GM18499 (cell line): ENCODE data around the gene TTC9C.
"Not testable (repeated sequence)": the region's sequence is repeated elsewhere in the genome, so short reads cannot be mapped to it uniquely, and the experiment has no call there.

Experiments
- ATAC-seq: cut with Tn5 transposase; IDR thresholded peaks from one replicate; pipeline ENCODE4 v1.9.1; 2021; ENCODE audit warnings: moderate number of reproducible peaks; ENCODE audit not compliant: insufficient read depth, unreplicated experiment

TTC9C gene

DNA sequence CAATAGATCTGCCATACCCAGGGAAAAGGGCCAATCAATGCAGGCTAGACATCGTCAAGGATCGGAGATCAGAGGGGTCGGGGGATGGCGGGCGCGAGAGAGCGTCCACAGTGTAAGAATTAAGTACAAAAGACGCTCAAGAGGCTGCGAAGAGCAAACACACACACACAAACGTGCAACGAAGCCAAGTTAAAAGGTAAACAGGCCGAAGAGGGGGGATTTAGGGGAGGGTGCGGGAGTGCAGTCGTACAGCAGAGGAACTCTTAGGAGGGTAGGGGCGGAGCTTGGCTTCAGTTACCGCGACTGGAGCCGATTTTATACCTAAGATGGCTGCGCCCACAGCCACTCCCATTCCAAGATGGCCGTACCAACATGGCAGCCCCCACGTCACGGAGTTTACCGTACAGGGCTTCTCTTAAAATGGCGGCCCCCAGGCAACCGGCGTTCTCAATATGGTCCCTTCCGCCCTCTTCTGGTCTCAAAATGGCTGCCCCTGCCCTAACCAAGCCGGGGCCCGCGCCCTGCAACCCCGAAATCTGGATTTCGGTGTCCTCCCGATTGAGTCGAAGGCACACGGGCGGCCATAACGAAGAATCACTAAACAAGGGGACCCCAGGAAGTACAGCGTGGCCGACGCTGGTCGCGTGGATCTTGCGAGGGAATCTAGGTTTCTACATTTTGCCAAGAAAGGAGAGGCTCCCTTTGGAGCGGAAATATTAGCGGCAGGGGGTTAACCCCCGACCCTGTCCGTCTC is 18.9 kb upstream of the TTC9C start:
- ATAC-seq = peak; percentile 46

DNA sequence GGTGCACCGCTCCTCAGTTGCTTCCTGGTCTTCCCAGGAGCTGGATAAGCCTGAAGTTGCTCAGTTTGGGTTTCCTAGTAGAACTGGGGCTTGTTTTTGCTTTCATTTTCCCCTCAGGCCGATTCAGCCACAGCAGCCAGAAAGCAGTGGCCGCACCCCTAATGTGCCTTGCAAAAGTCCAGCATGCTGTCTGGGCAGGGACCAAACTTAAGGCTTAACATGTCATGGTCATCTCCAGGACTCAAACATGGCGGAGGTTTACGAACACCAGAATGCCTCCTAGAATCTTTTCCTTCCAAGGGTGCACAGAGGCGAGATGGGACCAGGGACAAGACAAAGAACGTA is 18.3 kb upstream of the TTC9C start:
- ATAC-seq = no peak

DNA sequence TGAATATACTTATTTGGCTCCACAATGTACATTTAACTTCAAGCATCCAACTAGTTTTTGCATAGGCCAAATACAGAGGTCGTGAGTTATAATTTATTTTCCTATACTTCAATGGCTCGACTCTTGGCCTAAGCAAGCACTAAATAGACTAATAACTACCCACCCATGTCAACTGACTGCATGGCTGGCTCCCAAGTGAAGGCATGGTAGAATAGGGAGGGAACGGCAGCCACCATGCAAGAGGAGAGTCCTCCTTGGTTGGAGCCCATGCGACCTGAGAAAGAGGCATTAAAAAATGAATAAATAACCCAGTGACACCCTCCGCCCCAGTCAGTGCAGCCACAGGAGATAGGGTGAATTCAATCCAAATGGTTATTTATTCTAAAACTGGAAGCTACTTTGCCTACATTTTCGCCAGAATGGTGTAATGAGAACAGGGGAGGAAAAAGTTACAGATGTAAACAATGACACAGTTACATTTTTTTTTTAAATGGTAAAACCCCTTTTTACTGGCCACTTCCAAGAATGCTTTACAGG is 15.9 kb upstream of the TTC9C start:
- no peak for ATAC-seq

DNA sequence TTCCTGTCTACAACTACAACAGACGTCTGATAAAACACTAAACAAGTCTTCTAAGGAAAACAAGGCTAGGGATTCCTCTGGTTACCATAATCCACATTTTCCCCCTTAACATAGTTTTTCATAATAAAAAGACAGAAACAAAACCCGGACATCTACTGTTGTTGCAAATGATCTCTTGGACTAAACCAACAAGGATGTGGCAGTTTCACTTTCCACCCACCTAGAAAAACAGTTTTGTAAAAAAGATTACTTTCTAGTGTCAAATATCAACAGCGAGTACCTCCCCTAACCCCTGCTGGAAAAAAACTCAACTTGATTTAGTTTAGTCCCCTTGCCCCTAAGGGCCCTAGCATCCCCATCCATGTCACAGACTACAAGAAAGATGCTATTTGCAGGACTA is 15.4 kb upstream of the TTC9C start:
- ATAC-seq = no peak

DNA sequence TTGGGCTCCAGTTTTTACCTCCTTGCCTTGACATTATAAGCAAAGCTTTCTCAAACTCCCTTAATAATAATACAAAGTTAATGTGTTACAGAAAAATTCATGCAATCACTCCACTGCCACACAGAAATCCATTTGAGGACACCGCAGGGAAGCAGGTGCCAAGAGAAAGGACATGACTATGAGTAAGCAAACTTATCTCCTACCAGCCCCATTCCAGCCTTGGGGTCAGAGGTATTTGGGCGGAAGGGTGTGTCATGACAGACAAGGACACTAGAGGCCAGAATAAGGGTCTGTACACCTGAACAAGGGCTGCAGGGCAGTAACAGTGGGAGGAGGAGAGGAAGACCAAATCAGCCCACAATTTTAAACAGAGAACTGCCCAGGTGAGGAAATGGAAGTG is 14.9 kb upstream of the TTC9C start:
- no peak for ATAC-seq

DNA sequence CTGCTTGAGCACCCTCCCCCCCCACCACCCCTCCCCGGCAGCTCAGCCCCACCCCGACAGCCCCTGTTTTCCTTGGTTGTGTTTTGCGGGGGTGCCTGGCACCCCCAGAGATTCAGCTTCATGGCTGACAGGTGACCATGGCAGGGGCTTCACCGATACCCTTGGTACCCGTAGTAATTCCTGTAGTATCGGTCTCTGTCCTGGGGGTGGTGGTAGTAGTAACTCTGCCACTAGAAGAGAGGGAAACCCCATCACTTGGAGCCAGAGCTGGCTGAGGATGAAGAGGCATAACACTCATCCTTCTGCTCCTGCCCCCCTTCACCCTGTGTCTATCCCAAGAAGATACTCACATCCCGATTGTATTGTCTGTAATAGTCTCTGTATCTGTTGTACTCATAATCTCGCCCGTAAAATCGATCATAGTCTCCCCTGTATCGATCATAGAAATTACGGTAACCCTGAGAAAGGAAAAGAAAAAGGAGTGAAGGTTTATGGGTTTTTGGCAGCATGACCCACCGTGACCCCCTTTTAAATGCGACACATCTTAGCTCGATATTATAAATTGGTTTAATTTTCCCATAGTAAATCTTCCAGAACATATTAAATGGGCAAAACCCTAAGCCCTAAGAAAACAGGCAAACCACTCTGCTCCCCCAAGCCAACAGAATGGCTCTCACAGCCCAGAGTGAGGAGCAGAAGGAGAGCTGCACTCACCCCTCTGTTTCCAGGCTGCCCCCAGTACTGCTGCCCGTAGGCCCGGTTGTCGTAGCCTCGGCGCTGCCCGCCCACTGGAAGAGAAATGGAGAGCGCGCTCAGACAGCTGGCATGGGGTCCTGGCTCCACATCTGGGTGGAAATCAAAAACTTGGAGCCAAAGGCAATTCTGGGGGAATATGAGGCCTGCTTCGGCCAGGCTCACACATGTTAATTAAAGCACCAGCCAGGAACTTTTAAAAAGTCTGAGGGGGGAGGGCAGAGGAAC is 12.8 kb upstream of the TTC9C start:
- no peak for ATAC-seq

DNA sequence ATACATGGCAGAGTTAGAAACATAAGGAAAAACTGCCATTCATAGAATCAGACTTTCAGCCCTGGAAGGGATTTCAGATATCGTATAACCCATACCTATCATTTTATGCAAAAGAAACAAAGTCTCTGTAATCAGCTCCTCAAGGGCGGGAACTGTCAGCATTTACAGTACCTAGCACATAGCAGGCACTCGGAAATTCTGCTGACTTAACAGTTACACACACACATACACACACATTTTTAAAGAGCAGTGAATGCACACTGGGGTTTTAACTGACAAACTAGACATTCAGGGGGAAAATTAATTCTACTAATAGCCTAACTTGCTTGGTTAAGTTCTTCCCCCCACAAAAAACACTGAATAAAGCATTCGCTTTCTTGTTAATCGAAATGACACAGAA is 12.1 kb upstream of the TTC9C start:
- ATAC-seq = no peak

DNA sequence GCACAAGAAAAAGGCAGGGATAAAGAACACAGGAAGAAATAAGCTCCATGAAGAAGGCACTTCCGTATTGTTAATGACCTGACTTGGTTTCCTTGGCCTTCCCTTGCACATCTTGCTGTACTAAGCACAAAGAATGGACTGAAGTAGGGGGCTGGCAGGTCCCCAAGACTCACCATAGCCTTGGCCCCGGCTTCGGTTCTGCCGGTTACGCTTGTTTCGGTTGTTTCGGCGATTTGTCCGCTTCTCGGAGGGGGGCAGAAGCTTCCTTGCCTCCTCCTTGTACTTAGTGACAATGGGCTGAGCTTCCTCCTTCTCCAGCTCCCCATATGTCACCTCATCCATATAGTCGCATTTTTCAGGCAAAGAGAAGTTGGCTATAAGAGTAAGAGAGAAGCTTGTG is 11.5 kb upstream of the TTC9C start:
- ATAC-seq = no peak

DNA sequence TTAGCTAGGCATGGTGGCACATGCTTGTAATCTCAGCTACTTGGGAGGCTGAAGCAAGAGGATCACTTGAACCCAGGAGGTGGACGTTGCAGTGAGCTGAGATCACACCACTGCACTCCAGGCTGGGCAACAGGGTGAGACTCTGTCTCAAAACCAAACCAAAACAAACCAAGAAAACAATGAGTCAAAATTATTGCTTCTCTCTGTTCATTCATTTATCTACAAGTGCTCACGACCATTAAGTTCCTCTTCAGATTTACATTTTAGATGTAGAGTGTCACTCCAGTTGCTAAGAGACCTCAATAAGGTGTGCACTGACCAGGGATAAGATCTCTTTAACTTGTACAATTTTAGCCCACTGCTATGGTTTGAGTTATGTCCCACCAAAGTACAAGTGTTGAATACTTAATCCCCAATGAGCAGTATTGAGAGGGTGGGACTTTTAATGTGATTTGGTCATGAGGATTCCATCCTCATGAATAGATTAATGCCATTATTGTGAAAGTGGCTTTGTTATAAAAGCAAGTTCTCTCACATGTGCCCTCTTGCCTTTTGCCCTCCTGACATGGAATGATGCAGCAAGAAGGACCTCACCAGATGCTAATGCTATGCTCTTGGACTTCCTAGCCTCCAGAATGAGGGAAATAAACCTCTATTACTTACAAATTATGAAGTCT is 8.8 kb upstream of the TTC9C start:
- ATAC-seq = no peak

DNA sequence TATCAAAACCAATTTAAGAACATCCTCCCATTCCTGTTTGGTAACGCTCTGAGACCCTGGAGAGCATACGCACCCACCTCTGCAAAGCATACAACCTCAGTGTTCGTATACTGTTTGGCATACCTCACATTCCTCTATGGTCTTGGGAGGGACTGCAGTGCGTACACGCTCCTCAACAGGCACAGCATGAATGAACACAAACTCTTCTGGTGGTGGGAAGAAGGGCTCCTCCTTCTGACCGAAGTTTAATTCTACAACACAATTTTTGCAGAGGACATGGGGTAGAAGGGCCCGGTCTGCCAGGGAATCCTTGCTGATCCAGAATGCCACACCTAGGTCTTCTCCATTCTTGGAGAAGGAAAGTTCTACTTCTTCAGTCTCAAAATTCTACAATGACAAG is 6.3 kb upstream of the TTC9C start:
- ATAC-seq = no peak

DNA sequence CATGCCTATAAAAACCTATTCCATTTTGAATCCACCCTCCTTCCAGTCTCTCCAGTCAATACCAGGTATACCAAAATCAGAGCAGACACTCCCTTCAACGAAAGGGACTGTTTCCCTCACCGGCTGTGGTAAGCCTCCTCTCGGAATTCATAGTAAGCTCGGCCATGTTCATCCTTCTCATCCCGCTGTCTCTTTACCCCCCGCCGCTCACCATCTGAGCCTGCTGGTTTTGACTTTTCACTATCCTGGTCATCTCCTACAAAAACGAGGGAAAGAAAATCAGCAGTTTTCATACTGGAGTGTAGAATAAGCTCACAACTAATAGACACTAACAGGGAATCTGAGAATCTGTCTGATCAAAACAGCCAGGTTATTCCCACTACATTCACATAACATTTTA is 4.1 kb upstream of the TTC9C start:
- no peak for ATAC-seq

DNA sequence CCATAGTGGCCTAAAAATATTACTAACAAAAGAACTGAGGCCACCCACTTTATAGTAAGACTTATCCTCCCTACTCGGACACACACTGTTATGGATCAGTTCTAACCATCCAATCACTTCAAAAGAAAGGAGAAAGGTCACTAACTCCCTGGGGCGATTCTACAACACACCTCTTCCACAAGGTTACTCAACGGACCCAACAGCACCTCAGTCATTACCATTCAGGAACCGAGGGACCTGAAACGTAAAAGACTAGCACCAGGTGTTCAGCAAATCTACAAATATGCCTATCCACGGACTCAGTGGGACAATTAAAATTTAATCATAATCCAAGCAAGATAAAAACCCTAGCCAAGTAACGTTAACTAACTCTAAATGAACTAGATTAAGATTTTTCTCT is 2.6 kb upstream of the TTC9C start:
- no peak for ATAC-seq

DNA sequence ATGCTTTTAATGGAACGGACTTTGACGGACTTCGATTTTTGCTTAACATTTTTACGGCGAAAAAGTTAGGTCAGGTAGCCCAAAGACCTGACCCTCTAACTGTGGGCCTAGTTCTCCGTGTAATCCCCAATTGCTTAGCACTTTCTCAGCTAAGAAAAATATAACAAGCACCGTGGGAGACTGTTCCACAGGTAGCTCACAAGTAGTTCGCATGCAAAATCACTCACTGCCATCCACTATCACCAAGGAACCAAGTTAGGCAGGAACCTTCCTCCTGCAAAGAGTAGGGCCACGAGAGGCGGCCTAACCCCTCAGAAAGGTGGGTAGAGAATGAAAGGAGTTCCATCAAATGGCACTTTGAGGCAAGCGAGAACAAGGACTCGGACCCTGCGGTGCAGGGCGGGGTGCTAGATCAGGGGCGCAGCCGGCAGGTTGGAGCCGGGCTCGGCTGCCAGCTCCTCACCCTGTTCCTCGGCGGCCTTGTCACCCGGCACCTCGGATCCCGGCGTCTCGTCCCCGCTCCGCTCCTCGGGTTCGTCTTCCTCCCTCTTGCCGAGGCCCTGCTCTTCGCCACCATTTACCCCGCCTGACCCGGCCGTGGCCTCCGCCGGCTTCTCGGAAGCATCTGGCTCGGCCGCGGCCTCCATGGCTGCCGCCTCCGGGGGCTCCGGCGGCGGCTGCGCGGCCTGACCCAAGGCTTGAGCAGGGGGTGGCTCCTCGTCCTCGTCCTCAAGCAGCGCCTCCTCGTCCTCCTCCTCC is 2.0 kb upstream of the TTC9C start:
- ATAC-seq = no peak

DNA sequence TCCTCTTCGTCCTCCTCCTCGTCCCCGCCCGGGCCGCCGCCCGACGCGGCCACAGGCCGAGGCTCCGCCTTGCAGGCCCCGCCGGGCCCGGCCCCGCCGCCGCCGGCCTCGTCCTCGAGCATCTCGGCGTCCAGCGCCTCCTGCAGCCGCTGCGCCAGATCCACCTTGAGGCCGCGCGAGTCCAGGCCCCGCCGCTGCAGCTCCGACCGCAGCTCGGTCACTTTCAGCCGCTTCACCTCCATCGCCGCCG is 1.4 kb upstream of the TTC9C start:
- ATAC-seq = no peak

DNA sequence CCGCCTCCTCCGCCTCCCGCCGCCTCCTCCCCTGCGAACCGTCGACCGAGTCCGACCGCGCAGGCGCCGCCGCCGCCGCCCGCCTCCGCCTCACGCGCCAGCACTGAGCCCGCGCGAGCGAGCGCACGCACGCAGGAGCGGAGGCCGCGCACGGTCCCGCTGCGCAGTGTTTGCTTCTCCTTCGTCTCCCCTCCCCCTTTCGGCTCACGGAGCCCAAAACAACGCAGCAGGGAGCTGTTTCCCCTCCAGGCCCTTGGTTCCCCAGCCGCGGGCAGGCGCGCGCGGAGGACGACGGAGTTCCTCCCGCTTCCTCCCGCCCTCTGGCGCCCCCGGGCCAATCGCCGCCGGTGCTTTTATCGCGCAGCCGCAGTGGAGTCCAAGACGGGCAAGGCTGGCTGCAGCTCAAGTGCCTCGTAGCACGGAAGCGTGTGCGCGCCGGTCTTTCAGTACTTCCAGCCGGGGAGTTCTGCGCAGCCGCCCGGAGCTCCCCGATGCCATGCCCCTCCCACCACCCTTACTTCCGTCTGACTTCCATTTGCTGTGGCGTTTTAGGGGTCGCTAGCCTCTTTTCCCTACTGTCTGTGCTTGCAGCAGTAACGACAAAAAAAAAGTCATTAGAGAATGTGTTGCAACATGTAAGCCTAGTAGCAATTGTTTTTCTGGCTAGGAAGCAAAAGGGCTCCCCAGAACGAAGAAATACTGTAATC is 968 bp upstream of the TTC9C start, which contains the start of gene HNRNPUL2:
TSS of gene HNRNPUL2 (minus strand) at position 293 of the 707 bp plus-strand sequence. CDS start 301 bp downstream, outside the sequence.
- peak; percentile 49 for ATAC-seq

DNA sequence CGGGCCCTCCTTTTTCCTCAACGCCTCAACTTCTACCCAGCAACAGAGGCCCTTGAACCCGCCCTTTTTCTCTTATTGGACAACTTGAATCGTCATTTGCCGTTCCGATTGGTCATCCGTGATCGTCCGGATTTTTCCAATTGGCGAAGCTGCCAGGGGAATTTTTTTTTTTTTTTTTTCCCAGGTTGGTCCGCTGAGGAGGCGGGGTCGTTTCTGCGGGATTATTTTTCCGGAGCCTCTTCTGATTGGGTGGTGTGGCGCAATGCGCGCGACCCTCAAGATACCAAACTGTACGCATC is 465 bp upstream of the TTC9C start:
- peak; percentile 38 for ATAC-seq

DNA sequence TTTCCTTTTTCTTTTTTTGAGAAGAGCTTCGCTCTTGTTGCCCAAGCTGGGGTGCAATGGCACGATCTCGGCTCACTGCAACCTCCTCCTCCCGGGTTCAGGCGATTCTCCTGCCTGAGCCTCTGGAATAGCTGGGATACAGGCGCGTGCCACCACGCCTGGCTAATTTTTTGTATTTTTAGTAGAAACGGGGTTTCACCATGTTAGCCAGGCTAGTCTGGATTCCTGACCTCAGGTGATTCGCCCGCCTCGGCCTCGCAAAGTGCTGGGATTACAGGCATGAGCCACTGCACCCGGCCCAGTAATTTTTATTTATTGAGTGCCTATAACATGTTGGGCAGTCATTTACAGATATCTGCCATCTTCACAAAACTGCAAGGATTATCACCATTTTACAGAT is 1.8 kb downstream of the TTC9C start:
- not testable (repeated sequence) for ATAC-seq

DNA sequence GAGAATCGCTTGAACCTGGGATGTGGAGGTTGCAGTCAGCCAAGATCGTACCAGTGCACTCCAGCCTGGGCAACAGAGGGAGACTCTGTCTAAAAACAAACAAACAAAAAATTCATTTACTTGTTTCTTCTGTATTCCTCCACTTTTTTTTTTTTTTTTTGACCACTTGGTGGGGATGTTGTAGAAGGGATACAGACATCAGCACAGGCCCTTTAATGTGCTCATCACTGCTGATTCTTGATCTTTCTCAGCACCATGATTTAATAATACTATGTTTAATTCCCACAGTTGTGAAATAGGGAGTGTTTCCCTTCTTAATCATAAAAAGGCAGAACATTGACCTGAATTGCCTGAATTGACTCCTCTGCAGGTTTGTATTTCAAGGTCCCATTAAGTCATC is 4.5 kb downstream of the TTC9C start:
- ATAC-seq = no peak

DNA sequence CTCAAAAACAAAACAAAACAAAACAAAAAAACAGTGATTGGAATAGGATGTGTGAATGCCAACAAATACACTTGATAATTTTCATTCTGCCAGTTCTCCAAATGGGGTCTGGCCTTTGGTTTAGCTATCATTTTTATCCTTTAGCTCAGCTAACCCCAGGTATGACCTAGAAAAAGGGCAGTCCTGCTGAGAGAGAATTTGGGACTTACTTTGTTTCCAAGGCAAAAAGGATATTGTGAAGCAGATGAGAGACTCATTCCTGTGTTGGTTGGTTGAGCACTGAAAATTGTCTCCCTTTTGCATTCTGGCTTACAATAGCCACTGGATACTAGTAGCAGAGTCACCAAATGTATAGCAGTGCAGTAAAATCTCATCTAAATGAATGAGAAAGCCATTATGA is 8.9 kb downstream of the TTC9C start:
- no peak for ATAC-seq
